ENCODE results near the gene EXD1.
"Not testable (repeated sequence)": the region's sequence is repeated elsewhere in the genome, so short reads cannot be mapped to it uniquely, and the experiment has no call there.

Gene EXD1, protein sequence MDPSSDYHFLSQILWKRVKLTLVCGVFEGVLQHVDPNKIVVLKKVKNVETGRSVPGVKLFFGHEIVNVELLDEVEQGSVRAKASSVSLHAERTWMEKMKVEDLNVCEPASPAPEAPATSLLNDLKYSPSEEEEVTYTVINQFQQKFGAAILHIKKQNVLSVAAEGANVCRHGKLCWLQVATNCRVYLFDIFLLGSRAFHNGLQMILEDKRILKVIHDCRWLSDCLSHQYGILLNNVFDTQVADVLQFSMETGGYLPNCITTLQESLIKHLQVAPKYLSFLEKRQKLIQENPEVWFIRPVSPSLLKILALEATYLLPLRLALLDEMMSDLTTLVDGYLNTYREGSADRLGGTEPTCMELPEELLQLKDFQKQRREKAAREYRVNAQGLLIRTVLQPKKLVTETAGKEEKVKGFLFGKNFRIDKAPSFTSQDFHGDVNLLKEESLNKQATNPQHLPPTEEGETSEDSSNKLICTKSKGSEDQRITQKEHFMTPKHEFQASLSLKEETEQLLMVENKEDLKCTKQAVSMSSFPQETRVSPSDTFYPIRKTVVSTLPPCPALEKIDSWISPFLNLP

DNA sequence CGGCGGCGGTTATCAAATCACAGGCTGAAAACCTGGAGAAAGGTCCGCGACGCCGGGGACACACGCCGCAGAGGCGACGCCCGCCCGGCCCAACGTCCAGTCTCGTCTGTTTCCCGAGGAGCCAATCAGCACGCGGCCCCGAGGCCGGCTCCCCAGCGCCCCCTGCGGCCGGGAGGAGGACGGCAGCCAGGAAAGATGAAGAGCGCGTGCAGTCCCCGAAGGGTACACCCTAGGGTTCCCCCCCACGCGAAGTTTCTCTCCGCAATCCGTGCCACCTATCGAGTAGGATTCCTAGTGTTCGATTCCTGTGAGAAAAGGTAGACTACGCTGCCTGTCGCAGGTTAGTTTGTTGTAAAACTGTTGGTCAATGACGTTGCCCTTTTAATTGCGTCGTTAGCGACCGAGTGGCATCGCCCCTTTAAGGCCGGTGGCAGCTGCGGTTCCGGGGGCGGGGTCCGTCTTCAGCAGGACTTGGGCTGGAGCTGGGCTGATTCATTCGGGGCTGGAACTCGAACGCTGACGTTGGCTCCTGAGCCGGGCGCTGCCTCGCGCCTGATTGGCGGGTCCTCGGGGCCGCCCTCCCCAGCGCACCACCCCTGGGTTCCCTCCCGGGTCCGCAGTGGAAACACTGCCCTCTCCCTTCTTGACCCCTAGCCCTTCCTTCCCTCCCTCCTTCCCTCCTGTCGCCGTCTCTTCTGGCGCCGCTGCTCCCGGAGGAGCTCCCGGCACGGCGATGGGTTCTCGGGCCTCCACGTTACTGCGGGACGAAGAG lies at the start of gene EXD1, which contains the start of gene CHP1:
EXD1 (minus strand) TSS at position 108 of the 772 bp plus-strand sequence. CDS start 4,182 bp downstream, outside the sequence.
CHP1 (plus strand) TSS at position 619 of the 772 bp plus-strand sequence; CDS start at position 734, 115 bp downstream.
- peak; percentile 62 for DNase-seq

DNA sequence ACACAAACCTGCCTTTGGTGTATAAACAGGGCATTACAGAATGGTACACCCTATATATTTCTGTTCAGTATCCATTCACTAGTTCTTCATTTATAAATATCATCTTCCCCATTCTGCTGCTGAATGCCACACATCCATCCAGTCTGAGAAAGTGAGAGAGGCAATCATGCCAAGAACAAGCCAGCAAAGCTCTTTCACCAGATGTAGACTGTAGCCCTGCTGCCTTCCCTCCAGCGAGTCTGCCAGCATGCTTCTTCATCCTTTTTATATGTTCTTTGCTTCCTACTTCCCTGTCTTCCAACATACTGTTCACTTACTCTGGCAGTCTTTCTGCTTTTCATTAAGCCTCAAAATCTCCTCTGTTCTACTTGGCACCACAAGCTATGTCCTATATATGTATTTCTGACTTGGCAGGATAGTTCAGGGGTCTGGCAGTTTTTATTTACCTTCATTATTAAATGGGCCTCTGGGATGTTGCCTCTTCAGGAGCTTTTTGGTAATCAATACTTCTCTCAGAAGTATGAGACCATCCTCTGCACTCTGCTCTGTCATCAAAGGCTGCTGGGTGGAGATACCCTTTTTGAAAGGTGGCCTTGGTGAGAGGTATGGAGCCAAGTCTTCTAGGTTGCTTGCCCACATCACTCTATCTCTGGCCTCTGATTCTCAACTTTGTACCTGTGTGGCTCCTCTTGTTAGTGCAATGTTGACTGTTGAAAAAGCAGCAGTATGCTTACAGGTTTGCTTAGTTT lies 49.2 kb upstream of the EXD1 start:
- DNase-seq = no peak

DNA sequence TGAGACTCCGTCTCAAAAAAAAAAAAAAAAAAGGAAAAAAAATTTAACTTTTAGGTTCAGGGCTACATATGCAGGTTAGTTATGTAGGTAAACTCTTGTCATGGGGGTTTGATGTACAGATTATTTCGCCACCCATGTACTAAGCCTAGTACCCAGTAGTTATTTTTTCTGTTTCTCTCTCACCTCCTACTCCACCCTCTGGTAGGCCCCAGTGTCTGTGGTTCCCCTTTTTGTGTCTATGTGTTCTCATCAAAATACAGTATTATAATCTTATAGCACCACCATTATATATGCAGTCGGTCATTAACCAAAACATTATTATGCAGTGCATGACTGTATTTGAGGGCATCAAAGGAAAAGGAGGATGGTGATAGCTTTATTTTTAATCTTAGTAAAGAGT lies 47.8 kb upstream of the EXD1 start:
- no peak for DNase-seq

DNA sequence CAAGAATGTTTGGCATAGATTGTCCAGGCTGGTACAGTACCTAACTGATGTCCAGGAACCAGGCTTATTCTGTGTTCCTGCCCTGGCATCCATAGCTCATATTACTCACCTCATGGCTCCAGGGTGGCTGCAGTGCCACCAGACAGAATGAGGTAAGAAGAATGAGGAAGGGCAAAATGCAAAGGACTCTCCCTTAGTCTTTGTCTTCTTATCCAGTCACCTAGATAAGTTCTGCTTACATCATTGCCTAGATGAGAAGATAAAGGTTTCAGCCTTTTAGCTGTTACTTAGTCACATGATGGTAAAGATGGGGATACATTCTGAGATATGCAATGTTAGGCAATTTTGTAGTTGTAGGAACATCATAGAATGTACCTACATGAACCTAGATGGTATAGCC lies 46.3 kb upstream of the EXD1 start:
- no peak for DNase-seq

DNA sequence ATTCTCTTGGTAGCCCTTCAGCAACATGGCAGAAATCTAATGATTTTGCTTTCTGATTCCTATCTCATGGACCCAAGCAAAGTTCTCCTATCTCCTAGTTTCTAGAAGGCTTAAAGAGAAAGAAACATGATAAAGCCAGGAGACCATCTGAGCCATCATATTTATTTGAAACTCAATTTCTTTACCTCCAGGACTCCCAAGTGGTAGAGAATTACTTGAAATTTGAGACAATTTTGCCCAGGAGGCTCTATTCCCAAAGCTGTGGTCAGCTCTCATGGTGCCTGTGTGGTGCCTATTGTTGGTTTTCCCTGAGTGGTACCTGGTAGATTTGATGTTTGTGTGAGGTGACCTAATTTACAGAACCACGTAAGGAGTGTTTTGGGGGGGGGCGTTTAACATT lies 39.3 kb upstream of the EXD1 start:
- DNase-seq = no peak

DNA sequence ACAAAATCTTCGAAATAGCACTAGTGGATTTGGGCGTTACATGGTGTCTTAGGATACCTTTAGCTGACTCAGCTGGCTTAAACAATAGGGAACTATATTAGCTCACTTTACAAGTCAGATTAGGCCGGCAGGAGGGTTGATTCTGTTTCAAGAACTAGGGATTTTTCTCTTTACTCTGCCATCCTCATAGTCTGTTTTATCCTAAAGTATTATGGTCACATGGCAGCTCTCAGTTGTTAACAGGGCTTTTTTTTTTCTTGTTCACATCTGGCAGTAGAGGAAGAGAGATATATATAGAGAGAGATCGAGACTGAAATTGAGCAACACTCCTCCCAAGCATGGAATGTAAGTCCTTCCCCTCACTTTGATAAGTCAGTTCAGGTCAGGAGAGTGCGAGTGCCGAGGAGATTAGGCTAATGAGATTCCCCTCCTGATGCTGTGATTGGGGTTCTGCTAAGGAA lies 33.4 kb upstream of the EXD1 start:
- no peak for DNase-seq

DNA sequence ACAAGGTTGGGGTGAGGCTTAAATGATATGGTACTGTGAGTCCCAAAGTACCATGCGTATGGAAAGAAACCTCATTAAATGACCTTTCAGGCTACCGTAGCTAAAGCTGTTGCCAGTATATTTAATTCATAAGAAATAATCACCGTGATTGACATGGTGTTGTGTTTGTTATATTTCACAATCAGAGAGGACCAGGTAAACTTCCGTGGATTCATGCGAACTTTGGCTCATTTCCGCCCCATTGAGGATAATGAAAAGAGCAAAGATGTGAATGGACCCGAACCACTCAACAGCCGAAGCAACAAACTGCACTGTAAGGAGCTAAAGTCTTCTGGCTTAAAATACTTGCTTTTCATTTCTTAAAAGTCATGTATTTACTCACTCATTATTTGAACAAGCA lies 32.0 kb upstream of the EXD1 start:
- DNase-seq = no peak

DNA sequence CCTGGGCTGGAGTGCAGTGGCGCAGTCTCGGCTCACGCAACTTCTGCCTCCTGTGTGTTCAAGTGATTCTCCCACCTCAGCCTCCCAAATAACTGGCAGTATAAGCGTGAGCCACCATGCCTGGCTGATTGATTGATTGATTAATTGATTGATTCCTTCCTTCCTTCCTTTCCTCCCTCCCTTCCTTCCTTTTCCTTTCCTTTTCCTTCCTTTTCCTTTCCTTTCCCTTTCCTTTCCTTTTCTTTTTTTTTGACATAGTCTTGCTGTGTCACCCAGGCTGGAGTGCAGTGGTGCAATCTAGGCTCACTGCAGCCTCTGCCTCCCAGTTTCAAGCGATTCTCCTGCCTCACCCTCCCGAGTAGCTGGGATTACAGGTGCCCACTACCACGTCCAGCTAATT lies 30.4 kb upstream of the EXD1 start:
- DNase-seq = not testable (repeated sequence)

DNA sequence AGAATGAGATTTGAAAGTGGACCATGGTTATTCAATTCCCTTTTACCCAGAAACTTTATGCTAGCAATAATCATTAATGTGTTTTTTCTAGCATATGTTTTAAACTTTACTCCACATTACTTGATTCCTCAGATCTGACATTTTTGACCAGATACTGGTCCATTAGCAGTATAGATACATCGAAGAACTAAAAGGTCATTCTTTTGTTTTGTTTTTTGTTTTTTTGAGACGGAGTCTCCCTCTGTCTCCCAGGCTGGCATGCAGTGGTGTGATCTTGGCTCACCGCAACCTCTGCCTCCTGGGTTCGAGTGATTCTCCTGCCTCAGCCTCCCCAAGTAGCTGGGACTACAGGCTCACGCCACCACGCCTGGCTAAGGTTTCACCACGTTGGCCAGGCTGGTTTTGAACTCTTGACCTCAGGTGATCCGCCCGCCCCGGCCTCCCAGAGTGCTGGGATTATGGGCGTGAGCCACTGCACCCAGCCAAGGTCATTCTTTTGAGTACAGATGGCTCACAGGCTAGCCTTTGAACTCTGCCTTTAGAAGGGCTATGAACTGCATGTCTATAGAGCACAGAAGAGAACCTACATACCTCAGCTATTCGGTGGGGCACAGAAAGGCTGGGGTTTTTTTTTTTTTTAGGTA lies 29.1 kb upstream of the EXD1 start:
- DNase-seq = no peak

DNA sequence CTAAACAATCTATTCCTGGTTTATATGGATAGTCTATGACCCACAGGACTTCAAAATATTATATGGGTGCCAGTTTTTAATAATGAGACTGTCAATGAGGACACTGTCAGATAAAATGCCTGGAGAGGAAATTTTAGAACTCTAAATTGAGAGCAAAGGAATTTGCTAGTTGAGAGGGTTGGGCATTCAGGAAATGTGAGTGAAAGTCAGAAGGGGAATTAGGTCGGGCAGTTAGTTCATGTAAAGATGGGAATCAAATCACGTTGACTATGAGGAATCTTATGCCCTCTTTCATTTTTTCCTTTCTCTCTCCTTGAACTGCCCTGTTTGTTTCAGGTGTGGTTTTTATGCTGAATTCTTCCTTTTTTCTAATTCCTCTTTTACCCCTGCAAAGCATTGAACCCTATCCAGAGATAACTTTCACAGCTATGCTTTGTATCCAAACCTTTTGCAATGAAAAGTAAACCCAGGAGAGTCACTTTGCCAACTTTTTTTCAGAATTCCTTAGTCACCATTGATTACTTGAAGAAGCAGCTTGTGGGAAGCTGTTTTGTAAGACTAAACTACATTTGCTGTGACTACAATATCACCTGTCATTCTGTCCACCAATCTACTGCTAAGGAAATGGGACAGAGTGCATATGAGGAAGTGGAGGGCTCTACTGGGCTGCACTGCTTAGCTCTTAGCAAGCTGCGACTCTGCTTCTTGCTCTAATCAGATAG lies 28.4 kb upstream of the EXD1 start:
- DNase-seq = no peak

DNA sequence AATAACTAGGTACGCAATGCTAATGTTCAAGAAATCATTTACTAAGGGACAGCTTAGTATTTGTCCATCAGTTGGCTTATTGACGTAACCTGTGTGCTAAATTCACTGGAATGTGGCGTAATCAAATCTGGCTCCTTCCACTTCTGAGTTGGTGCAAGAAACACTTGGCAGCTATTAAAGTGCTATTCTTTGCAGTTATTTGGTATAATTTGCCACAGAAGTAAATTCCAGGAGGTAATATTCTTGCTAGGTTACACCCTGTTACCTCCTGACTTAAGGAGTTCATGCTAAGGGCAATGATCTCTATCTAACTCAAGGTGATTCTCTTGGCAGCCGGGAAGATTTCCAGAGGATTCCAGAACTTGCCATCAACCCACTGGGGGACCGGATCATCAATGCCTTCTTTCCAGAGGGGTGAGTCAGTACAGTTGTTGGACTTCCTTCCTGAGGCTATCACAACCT lies 26.1 kb upstream of the EXD1 start:
- DNase-seq = no peak

DNA sequence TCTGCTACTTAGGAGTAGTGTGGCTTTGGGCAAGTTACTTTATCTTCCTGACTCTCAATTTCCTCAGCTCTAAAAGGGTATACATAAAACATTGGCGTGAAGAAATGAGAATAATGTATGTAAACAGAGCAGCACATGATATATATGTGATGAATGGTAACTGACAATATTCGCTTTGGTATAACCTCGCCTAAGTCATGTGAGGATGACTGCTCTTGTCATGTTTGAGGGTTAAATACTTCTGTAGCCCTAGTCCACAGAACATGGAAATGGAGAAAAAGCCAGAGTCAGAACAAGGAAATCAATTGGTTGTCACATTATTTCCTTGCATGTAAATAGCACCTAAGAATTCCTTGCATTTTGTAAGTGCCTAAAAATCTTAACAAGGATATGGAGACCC lies 25.5 kb upstream of the EXD1 start:
- no peak for DNase-seq

DNA sequence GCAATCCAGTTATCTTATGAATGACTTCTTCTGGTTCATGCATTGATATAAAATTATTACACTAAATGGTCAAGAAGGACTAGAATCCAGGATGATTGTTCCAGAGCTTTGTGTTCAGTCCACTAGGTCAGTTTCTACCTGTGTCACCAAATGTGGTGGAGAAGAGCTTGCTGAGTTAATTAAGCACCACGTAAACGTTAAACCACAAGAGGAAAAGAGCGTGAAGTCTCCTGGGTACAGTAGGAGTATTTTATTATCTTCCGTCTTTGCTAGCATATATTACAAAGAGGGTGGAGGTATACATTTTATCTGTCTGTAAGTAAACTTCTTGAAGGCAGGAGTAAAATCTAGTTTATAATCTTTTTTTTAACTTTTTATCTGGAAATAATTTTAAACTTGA lies 24.0 kb upstream of the EXD1 start:
- no peak for DNase-seq

DNA sequence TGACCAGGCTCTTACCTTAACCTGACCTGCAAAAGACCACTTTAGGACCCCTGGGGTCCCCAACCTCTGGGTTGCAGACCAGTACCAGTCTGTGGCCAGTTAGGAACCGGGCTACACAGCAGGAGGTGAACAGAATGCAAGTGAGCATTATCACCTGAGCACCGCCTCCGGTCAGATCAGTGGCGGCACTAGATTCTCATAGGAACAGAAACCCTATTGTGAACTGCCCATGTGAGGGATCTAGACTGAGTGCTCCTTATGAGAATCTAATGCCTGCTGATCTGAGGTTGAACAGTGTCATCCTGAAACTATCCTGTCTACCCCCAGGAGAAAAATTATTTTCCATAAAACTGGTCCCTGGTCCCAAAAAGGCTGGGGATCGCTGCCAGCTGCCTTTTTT lies 20.9 kb upstream of the EXD1 start:
- no peak for DNase-seq

DNA sequence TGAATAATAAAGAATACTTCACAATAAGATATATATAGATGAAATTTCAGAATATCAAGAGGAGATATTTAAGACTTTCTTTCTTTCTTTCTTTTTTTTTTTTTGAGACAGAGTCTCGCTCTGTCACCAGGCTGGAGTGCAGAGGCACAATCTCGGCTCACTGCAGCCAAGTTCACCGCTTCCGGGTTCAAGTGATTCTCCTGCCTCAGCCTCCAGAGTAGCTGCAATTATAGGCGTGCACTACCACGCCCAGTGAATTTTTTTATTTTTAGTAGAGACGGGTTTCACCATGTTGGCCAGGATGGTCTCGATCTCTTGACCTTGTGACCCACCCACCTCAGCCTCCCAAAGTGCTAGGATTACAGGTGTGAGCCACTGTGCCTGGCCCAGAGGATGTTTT lies 20.2 kb upstream of the EXD1 start:
- not testable (repeated sequence) for DNase-seq

DNA sequence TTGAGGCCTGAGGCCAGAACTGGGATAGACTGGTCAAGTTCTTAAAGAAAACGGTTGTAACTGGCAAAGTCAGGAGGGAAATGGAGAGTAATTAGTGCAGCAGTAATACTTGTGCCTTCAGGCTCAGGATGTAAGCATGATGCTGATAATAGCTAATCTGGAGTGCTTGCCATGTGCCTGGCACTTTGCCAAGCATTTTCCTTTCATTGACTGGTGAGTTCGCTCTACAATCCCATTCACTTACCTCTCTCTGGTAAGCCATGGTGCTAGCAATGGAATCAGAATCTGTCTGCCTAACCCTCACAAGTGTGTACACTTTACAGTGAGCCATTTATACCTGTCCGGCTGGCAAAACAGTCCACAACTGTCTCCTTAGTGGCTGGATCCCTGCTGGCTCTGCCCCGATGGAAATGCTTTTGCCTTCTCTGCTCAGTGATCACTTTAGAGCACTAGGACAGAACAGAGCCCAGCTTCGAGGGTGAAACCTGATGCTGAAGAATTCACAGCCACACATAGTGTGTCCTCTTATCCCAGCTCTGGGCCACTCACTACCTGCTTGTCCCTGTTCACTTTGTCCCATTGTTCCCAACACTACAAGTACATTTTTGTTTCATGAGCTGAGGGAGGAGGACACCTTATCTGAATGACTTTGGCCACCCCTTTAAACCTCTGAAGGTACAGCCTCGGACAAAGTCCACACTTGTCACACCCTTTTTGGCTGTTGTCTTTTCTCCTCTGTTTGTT lies 10.8 kb upstream of the EXD1 start:
- DNase-seq = no peak

DNA sequence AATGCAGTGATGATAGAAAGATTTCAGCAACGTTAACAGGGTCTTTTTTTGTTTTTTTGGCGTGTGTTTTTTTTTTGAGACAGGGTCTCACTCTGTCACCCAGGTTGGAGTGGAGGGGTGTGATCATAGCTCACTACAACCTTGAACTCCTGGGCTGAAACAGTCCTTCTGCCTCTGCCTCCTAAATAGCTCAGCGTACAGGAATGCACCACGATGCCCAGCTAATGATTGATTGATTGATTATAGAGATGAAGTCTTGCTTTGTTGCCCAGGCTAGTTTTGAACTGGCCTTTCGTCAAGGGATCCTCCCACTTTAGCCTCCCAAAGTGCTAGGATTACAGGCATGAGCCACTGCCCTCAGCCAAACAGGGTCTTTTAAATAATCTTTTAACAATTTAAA lies 7.5 kb upstream of the EXD1 start:
- no peak for DNase-seq

DNA sequence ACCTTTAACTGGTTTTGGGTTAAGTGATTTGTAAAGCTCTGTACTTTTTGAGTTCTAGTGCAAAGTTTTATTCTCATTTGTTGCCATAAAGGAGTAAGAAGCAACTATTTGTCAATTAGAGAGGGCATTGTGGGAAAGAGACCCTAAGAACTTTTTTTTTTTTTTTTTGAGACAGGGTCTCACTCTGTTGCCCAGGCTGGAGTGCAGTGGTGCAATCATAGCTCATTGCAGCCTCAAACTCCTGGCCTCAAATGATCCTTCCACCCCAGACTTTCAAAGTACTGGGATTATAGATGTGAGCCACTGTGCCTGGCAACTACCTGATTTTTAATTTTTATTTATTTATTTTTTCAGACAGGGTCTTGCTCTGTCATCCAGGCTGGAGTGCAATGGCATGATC lies 5.4 kb upstream of the EXD1 start:
- DNase-seq = no peak

DNA sequence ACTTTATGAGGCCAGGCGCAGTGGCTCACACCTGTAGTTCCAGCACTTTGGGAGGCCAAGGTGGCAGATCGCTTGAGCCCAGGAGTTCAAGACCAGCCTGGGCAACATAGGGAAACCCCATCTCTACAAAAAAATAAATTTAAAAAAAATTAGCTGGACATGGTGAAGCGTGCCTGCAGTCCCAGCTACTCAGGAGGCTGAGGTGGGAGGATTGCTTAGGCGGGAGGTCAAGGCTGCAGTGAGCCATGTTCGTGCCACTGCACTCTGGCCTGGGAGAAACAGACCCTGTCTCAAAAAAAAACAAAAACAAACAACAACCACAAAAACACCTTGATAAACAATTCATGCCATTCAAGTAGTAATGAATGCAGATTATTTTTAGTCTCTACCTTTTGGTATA lies 4.7 kb upstream of the EXD1 start:
- not testable (repeated sequence) for DNase-seq

DNA sequence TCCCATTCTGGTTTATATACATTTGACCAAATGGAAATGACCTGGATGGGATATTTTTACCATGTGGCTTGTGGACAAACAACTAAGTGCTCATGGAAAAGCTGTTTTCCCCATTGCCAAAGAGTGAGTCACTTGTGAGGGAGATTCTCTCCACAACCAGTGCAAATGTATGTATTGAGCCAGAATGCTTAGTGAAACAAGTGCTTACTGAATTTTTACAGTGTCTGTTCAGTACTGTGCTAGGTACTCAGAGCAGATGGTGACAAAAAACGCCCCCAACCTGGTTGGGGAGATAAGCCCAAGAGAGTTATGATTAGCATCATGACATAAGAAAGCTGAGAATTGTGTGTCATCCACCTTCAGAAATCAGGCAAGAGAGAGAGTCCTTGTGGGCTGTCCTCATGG lies 2.8 kb upstream of the EXD1 start:
- DNase-seq = no peak

Data from NCI-H2107 (cell line).